ENCODE results near the gene DMRT1.

DMRT1 gene

DNA sequence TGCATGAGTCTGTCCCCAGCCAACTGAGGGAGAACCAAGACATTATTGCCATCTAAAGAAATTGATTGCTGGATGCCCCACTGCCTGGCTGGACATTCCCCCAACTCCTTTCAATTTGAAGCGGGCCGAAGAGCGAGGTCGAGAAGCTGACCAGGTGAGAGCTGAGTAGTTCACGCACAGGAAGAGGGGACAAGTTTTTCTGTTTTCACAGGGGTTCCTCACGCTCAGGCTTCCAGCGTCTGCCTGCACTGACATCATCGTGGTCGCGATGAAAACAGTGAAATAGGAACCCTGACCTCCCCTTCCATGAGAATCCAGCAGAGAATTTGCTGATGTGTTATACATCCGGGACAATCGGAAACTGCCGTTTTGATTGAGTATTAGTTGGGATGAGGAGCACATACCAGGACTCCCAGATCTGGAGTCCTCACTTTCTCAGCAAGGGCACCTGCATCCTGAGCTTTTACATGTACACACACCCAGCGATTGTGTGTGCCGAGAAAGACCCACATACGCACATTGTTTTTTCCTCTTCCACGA is 131.9 kb downstream of the DMRT1 start:
- TF ChIP-seq PPARA (CRISPR knock-in tag; IDR thresholded peaks at IDR 0.05; ENCODE audit: borderline replicate concordance) (no peak), ZNF8 (CRISPR knock-in tag; IDR thresholded peaks at IDR 0.05) (no peak)
- no peak for ATAC-seq

DNA sequence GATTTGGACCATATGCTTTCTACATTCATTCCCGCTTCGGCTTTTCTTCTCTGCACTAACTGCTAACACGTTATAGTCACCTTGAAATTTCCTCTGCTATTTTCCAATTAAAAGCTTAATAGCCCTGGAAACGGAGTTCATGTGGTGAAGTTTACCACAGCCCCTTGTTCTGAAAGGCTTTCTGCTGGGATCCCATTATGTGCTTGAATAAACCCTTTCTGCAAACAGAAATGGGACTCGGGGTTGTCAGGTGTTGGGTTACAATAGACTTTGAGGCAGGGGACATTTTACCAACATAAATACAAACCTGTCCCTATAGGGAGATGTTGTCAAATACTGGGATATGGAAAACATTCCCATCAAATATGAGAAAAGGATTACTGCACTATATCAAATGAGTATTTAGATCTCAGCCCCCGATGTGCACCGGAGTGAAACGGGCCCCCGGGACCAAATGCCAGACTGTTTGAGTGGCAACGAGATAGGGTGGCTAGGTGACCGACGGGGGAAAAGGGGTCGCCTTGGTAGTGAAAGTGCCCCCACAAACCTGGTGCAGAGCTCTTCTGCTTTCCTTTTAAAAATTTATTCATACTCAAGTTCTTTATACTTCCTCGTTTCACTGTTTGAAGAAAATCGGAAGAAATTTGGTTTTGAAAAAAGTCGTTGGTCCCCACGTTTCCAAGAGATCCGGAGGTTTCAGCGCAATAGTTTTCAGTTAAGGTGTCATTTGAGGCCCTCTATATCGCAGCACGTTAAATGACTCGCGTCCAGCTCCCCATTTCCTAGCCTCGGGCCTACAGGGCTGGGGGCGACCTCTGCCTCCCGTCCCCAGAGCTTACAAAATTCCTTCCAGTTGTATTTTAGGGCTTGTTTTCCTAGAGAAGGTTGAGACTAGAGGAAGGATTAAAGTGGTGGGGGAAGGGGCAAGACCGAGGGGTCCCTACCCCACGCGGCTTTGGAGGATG is 132.8 kb downstream of the DMRT1 start:
- TF ChIP-seq BACH2 (CRISPR knock-in tag; IDR thresholded peaks at IDR 0.05; ENCODE audit: borderline replicate concordance) = no peak
- no peak for TF ChIP-seq ESRRG (CRISPR knock-in tag; IDR thresholded peaks at IDR 0.05)
- no peak for TF ChIP-seq SNAI2 (CRISPR knock-in tag; IDR thresholded peaks at IDR 0.05)
- no peak for TF ChIP-seq ZNF565 (CRISPR knock-in tag; conservative IDR thresholded peaks at IDR 0.05; ENCODE audit: low read depth)
- TF ChIP-seq ZFP3 (CRISPR knock-in tag; IDR thresholded peaks at IDR 0.05) = no peak
- no peak for TF ChIP-seq TOX (CRISPR knock-in tag; IDR thresholded peaks at IDR 0.05; ENCODE audit: borderline replicate concordance)
- no peak for TF ChIP-seq ZFP30 (CRISPR knock-in tag; IDR thresholded peaks at IDR 0.05)
- TF ChIP-seq, protein P1, sequence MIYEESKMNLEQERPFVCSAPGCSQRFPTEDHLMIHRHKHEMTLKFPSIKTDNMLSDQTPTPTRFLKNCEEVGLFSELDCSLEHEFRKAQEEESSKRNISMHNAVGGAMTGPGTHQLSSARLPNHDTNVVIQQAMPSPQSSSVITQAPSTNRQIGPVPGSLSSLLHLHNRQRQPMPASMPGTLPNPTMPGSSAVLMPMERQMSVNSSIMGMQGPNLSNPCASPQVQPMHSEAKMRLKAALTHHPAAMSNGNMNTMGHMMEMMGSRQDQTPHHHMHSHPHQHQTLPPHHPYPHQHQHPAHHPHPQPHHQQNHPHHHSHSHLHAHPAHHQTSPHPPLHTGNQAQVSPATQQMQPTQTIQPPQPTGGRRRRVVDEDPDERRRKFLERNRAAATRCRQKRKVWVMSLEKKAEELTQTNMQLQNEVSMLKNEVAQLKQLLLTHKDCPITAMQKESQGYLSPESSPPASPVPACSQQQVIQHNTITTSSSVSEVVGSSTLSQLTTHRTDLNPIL (CRISPR knock-in tag; IDR thresholded peaks at IDR 0.05; ENCODE audit: low read depth) = no peak
- TF ChIP-seq, protein P2, sequence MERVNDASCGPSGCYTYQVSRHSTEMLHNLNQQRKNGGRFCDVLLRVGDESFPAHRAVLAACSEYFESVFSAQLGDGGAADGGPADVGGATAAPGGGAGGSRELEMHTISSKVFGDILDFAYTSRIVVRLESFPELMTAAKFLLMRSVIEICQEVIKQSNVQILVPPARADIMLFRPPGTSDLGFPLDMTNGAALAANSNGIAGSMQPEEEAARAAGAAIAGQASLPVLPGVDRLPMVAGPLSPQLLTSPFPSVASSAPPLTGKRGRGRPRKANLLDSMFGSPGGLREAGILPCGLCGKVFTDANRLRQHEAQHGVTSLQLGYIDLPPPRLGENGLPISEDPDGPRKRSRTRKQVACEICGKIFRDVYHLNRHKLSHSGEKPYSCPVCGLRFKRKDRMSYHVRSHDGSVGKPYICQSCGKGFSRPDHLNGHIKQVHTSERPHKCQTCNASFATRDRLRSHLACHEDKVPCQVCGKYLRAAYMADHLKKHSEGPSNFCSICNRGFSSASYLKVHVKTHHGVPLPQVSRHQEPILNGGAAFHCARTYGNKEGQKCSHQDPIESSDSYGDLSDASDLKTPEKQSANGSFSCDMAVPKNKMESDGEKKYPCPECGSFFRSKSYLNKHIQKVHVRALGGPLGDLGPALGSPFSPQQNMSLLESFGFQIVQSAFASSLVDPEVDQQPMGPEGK (CRISPR knock-in tag; IDR thresholded peaks at IDR 0.05; ENCODE audit: borderline replicate concordance) = no peak
- TF ChIP-seq, protein P3, sequence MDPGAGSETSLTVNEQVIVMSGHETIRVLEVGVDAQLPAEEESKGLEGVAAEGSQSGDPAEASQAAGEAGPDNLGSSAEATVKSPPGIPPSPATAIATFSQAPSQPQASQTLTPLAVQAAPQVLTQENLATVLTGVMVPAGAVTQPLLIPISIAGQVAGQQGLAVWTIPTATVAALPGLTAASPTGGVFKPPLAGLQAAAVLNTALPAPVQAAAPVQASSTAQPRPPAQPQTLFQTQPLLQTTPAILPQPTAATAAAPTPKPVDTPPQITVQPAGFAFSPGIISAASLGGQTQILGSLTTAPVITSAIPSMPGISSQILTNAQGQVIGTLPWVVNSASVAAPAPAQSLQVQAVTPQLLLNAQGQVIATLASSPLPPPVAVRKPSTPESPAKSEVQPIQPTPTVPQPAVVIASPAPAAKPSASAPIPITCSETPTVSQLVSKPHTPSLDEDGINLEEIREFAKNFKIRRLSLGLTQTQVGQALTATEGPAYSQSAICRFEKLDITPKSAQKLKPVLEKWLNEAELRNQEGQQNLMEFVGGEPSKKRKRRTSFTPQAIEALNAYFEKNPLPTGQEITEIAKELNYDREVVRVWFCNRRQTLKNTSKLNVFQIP (CRISPR knock-in tag; IDR thresholded peaks at IDR 0.05; ENCODE audit: borderline replicate concordance, low read depth) = no peak
- TF ChIP-seq GLIS3 (CRISPR knock-in tag; IDR thresholded peaks at IDR 0.05) = no peak
- TF ChIP-seq ZNF8 (CRISPR knock-in tag; IDR thresholded peaks at IDR 0.05) = no peak
- no peak for TF ChIP-seq CSDC2 (CRISPR knock-in tag; IDR thresholded peaks at IDR 0.05)
- TF ChIP-seq, protein P4, sequence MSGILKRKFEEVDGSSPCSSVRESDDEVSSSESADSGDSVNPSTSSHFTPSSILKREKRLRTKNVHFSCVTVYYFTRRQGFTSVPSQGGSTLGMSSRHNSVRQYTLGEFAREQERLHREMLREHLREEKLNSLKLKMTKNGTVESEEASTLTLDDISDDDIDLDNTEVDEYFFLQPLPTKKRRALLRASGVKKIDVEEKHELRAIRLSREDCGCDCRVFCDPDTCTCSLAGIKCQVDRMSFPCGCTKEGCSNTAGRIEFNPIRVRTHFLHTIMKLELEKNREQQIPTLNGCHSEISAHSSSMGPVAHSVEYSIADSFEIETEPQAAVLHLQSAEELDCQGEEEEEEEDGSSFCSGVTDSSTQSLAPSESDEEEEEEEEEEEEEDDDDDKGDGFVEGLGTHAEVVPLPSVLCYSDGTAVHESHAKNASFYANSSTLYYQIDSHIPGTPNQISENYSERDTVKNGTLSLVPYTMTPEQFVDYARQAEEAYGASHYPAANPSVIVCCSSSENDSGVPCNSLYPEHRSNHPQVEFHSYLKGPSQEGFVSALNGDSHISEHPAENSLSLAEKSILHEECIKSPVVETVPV (CRISPR knock-in tag; IDR thresholded peaks at IDR 0.05) = no peak
- ATAC-seq = no peak

DNA sequence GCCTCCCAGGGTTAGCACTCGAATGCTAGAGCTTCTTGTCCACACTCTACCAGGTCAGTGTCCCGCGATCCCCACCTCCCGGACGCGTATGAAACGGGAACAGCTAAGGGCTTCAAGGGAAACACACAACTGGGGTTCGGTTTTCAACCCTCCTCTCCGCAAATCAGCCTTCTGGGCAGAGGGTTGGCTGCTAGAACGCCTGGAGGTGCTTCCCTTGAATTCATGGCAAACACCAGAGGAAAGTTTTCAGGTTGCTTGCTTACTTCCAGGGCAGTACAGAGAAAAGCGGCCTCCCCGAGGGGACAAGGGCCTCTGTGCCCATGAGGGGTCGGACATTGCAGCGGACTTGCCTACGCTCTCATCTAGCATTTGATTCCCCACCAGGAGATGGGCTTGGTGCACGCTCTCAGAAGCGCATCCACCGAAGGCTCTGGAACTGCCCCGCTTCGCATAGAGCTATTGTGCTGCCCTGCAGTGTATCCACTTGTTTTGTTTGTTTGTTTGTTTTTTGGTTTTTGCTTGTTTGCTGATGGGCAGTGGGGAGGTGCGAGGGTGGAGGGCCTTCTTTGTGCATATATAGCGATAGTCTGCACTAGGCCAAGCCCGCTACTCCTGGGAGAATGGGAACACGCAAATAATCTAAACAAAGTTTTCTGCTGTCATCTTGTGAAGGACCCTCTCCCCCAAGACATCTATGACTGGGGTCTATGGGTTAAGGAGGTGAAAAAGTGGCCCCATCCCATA is 133.7 kb downstream of the DMRT1 start:
- ATAC-seq = no peak
- TF ChIP-seq CSDC2 (CRISPR knock-in tag; IDR thresholded peaks at IDR 0.05) (no peak), ZFP30 (CRISPR knock-in tag; IDR thresholded peaks at IDR 0.05) (no peak), TCF4 (CRISPR knock-in tag; IDR thresholded peaks at IDR 0.05; ENCODE audit: borderline replicate concordance) (no peak), ZNF8 (CRISPR knock-in tag; IDR thresholded peaks at IDR 0.05) (no peak), SNAI2 (CRISPR knock-in tag; IDR thresholded peaks at IDR 0.05) (no peak), ARNTL (CRISPR knock-in tag; IDR thresholded peaks at IDR 0.05; ENCODE audit: borderline replicate concordance, low read depth) (no peak), BACH2 (CRISPR knock-in tag; IDR thresholded peaks at IDR 0.05; ENCODE audit: borderline replicate concordance) (no peak), OSR1 (CRISPR knock-in tag; IDR thresholded peaks at IDR 0.05) (no peak)
- TF ChIP-seq, protein P3 (CRISPR knock-in tag; IDR thresholded peaks at IDR 0.05; ENCODE audit: borderline replicate concordance, low read depth) = no peak
- TF ChIP-seq, protein P4 (CRISPR knock-in tag; IDR thresholded peaks at IDR 0.05) = no peak
- TF ChIP-seq, protein P2 (CRISPR knock-in tag; IDR thresholded peaks at IDR 0.05; ENCODE audit: borderline replicate concordance) = no peak
- TF ChIP-seq, protein P5, sequence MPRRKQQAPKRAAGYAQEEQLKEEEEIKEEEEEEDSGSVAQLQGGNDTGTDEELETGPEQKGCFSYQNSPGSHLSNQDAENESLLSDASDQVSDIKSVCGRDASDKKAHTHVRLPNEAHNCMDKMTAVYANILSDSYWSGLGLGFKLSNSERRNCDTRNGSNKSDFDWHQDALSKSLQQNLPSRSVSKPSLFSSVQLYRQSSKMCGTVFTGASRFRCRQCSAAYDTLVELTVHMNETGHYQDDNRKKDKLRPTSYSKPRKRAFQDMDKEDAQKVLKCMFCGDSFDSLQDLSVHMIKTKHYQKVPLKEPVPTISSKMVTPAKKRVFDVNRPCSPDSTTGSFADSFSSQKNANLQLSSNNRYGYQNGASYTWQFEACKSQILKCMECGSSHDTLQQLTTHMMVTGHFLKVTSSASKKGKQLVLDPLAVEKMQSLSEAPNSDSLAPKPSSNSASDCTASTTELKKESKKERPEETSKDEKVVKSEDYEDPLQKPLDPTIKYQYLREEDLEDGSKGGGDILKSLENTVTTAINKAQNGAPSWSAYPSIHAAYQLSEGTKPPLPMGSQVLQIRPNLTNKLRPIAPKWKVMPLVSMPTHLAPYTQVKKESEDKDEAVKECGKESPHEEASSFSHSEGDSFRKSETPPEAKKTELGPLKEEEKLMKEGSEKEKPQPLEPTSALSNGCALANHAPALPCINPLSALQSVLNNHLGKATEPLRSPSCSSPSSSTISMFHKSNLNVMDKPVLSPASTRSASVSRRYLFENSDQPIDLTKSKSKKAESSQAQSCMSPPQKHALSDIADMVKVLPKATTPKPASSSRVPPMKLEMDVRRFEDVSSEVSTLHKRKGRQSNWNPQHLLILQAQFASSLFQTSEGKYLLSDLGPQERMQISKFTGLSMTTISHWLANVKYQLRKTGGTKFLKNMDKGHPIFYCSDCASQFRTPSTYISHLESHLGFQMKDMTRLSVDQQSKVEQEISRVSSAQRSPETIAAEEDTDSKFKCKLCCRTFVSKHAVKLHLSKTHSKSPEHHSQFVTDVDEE (CRISPR knock-in tag; IDR thresholded peaks at IDR 0.05) = no peak
